Stomach (tissue), 4 donors: ENCODE results near the gene LILRB5.

Experiments
- CTCF ChIP-seq, 7 experiments: fragments of 450-650 bp in 4 of 7; fragments of 200-600 bp in 3 of 7; sonication (generic) in 3 of 7; IDR thresholded peaks; one replicate each; pipeline ENCODE4 v1.5.1; 2016 to 2019; ENCODE audit warnings: antibody characterized with exemption in 7 of 7, control low read depth in 2 of 7, mild to moderate bottlenecking in 1 of 7
- POLR2AphosphoS5 ChIP-seq, 3 donors: sonication (generic); formaldehyde crosslinking; IDR thresholded peaks; one replicate each; pipeline ENCODE4 v1.6.1; 2016; ENCODE audit warnings: antibody characterized with exemption in 3 of 3

- TF ChIP-seq CTCF (IDR thresholded peaks at IDR 0.05) (no peak), POLR2AphosphoS5 (IDR thresholded peaks at IDR 0.05) (no peak)
Observed at GRCh38 chr19:54257116-54257480, at the start of gene LILRB5.
